ENCODE results near the gene MEF2C.
"Not testable (repeated sequence)": the region's sequence is repeated elsewhere in the genome, so short reads cannot be mapped to it uniquely, and the experiment has no call there.

The MEF2C gene

DNA sequence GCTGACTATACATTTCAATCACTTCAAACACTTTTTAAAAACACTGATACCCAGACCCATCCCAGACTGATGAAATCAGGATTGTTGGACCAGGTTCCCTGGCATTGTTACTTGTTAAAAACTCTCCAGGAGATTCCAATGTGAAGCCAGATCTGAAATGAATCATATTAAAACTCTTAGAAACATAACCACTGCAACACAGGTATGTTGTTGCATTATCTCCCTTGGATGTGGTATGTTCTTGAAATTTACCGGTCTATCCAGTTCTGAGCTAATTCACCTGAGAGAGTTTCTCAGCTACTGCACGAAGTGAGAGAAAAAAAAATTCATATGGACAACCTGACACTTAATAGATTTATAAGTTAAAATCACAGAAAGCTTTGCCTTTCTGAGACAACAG, 21.8 kb downstream of the MEF2C start:
- no peak for DNase-seq (ENCODE audit: low read depth)

DNA sequence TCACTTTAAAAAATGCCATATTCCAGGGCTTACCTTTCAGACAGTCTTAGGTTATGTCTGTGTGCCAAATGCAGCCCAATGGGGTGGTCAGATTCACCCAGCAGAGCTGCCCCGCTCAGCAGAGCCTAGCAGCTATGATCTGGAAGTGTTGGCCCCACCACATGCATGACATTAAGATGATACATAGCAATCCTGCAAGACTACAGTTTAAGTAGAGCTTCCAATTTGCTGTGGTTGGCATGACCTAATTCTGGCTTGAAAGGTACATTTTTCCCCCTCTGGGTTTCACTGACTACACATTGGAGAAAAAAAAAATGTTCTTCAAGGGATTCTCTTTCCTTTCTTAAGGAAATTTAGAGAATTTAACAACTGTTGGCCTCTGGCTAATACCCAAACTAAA, 22.5 kb downstream of the MEF2C start:
- DNase-seq (ENCODE audit: low read depth): no peak

- DNase-seq (ENCODE audit: low read depth): no peak
Observed at GRCh38 chr5:88858392-88858791, 24.6 kb downstream of the MEF2C start.

DNA sequence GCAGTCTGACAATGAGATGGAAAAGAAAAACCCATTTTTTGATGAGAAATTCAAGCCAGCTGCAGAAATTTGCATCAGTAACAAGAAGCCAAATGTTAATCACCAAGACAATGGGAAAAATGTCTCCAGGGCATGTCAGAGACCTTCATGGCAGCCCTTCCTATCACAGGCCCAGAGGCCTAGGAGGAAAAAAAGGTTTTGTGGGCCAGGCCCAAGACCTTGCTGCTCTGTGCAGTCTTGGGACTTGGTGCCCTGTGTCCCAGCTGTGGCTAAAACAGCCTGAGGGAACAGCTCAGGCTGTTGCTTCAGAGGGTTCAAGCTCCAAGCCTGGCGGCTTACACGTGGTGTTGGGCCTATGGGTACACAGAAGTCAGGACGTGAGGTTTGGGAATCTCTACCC, 26.6 kb downstream of the MEF2C start:
- not testable (repeated sequence) for DNase-seq (ENCODE audit: low read depth)

DNA sequence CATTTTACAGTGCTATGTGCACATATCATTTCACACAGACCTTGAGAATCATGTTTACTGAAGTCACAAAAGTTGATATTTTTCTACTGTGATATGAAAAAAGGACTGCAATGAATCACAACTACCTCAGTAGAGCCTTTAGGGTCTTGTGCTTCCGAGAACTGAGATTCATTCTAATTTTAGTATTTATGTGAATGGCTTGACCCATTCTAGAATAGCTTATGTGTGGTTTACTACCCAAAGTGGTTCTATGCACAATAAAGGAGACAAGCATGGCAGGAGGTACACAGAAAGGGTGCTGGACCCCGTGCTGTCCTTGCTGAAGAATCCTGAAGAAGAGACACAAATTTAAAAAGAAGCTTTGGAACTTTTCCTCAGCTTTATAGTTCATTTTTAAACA, 28.2 kb downstream of the MEF2C start:
- DNase-seq (ENCODE audit: low read depth): no peak

DNA sequence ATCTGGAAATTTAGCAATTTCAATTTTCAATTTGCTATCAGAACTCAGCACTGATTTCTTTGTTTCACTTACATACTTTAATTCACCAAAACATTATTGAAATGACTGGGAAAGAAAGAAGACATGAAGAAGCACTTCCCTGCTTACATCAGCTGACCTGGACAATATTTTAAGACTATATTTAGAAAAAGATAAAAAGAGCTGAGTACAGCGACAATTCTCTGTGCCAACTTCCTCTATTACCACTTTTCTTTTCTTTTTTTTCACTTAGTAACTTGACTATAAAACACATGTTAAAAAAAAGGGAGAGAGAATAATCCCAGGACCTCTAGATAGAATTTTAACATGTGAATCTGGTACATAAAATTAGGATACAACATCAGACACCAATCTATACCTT, 35.6 kb downstream of the MEF2C start:
- no peak for DNase-seq (ENCODE audit: low read depth)

- no peak for DNase-seq (ENCODE audit: low read depth)
Observed at GRCh38 chr5:88846434-88846833, 36.5 kb downstream of the MEF2C start.

DNA sequence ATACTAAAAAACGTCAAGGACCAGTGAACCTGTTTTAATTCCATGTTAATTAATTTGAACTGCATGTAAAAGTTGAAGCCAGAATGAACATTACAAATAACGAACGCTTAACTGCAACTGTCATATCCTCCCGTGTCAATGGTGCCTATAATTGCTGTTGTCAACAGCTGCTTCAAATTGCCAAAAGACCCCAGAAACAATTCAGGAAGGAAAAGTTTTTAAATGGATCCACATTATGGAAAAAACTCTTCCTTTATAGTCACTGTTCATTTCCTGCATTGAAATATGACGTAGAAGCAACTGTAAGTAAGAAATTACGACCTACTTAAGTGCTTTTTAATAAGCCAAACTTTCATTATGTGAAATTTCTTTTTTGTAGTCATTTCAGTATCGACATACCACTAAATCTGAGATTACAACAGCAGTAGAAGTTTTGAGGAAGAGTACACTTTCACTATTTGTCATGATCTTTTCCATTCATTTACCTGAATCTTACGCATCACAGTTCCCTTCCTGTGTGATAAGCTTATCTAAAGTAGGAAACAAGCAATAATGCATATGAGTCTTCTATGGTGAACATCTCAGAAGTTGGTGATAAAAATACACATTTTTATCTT, 37.8 kb downstream of the MEF2C start:
- DNase-seq (ENCODE audit: low read depth): no peak

- no peak for DNase-seq (ENCODE audit: low read depth)
Observed at GRCh38 chr5:88842784-88843183, 40.2 kb downstream of the MEF2C start.

DNA sequence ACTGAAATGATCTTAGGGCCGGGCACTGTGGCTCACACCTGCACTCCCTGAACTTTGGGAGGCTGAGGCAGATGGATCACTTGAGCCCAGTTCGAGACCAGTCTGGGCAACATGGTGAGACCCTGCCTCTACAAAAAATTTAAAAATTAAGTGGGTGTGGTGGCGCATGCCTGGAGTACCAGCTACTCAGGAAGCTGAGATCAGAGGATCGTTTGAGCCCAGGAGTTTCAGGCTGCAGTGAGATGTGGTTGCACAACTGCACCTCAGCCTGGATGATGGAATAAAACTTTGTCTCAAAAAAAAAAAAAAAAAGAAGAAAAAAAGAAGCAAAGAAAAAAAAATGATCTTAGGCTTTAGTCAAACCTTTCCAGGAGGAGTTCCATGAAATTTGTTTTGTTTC, 41.8 kb downstream of the MEF2C start:
- no peak for DNase-seq (ENCODE audit: low read depth)

DNA sequence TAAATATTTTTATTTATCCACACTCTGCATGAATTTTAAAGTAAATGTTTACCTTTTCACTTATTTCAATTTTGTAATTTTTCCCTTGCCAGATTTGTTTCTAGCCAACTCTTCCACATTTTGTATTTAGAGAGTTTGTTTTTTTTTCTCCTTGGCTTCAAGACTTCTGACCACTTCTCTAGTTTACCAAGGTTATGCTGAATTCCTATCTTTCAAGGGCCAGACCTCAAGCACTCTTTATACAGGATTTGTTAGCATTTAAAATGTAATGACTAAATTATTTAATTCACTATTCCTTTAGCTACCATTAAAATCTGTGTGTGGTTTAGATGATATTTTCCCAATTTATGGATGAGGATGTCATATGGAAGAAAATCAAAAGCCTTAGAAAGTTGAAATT, 42.5 kb downstream of the MEF2C start:
- DNase-seq (ENCODE audit: low read depth): no peak

- DNase-seq (ENCODE audit: low read depth): no peak
Observed at GRCh38 chr5:88839238-88839637, 43.7 kb downstream of the MEF2C start.

DNA sequence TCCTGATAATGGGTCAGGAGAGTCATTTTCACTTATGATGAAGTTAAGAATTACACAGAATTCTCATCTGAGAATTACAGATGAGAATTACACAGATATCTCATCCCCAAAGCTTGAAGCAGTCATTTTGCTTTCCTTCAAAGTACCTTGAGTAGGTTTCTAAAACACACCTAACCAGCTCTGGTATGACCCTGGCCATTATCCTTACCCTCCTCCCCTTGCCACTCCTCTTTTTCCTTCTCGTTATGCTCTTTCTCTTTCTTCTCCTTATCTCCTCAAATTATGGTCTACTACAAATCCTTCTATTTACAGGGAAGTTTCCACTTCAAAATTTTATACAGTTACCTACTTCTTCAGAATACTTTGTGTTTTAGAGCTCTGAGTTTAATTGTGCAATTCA, 44.5 kb downstream of the MEF2C start:
- no peak for DNase-seq (ENCODE audit: low read depth)

DNA sequence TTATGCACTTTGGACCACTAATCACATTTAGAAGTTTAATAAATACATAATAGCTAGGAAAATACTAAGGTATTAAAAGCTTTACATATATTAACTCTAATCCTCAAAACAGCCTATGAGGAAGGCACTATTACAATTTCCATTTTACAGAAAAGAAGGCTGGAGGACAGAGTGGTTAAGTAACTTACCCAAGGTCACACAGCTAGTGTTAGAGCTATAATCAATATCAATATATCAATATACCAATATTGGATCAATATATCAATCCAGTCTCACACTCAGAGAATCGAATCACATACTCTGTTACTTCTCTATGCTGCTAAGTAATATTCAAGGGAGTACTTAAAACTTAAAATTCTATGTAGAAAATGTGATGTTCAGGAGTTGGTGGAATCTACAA, 45.2 kb downstream of the MEF2C start:
- DNase-seq (ENCODE audit: low read depth): no peak

DNA sequence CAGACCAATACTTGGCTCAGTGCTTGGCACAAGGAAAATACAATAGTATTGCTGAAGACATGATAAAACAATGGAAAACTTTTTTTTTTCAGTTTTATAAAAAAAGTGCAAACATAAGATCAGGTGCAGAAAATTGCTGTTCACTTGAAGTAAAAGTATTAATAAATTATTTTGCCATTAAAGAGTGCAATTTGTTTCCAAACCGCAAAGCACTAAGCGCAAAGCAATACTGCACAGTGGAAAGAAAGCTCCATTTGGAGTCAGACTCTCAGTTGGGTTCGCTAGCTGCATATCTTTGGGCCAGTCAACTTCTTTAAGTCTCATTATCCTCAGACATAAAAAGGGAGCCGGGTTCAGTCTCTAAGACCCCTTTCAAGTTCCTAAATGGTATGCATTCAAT, 45.8 kb downstream of the MEF2C start:
- no peak for DNase-seq (ENCODE audit: low read depth)

DNA sequence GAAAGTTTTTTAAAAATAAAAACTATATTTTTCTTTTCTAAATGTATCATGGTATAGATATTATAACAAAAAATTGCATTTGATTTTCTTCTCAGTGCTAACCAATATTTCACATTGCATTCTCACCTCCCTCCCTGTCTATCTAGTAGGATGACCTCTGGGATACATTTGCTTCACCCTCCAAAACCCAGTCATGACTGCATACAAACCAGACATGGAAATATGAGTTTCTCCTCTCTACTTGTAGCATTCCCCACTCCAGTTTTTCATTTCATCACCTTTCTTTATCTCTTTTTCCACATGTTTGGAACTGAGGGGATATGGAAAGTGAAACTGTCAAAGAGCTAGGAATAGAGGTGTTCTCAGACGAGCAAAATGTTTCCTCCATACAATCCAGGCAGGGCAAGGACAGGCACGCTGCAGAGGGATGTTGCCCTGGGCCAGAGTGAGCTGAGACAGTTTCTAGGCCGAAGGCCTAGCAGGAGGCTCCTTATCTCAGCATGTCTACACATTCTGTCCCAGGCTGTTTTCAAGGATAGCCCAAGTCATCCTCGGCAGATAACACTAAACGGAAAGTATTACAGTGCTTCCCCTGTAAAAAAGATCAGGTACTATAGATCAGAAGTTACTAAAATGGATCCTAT, 46.7 kb downstream of the MEF2C start:
- DNase-seq (ENCODE audit: low read depth): no peak

DNA sequence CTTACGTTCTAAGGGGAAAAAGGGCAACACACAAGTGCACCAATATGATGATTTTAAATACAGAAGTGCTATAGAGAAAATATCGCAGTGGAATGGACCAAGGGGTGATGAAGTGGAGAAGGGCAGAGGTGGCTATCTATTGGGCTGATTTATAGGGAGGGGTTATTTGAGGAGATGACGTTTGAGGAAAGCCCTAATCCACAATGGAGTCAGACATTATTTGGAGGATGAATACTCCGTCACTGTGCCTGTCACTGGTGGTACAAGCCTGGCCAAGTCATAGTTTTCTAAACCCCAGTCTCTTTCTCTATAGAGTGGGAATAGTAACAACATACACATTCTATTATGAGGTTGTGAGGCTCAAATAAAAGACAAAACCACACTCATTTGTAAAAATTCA, 48.5 kb downstream of the MEF2C start:
- no peak for DNase-seq (ENCODE audit: low read depth)

DNA sequence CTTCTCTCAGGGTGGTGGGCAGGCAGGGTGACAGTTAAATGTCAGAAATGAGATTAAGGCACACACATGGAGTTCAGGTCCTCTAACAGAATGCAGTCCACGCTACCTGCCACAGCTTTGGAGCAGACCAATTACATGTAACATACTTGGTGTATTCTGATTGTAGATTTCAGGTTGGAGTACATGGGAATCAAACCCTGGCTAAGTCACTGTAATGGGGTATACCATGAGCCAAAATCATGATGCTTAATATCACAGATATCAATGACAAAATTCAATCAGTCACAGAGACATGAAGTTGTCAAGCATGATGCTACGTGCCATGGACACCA, 48.9 kb downstream of the MEF2C start:
- DNase-seq (ENCODE audit: low read depth): no peak

DNA sequence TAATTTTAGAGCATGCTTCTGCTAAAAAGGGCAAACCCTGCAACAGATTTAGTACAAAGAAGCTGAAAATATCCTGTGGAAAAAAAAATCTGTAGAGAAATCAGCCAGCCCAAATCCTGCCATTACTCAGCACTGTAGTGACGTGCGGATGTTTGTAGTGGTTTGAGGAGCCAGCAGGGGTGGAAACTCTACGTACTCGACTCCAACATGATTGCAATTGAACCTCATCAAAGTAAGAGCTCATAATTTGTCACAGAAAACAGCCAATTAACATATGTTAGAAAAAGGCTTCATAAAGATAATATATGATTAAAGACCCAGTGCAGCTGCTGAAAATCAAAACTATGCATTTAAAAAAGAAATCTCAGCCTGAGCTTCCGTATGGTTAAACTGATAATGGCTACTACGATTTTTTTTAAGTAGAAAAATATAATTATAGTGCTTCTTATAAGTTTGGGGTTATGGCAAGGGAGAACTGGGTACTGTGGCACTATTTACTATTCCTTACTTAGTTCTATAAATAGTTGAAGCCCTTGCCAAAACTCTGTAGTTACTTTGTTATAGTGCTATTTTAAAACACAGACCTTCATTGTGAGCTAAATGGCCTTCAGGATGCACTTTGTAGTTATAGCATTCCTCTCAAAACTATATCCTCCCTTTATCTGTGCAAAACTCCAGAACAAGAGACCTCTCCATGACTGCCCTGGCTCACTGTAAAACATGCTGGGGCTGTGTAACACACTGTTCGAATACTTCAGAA, 49.4 kb downstream of the MEF2C start:
- DNase-seq (ENCODE audit: low read depth): no peak

- DNase-seq (ENCODE audit: low read depth): no peak
Observed at GRCh38 chr5:88831816-88832215, 51.2 kb downstream of the MEF2C start.

DNA sequence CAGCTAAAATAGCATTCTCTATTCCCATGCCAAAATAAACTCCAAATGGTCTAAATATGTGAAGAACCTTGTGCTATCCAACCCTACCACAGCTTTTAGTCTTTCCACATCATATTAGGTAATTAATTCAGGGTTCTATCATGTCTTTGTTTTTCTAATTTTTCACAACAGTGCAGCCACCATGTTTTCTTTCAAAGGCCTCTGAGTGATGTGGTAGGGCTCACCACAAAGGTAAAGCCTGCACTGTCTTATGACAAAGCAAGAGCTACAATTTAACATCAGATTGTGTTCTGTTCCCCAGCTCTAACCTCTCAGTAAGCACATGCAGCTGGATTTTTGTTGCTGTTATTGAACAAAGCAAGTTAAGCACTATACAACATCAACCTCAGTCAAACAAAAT, 52.4 kb downstream of the MEF2C start:
- DNase-seq (ENCODE audit: low read depth): no peak

DNA sequence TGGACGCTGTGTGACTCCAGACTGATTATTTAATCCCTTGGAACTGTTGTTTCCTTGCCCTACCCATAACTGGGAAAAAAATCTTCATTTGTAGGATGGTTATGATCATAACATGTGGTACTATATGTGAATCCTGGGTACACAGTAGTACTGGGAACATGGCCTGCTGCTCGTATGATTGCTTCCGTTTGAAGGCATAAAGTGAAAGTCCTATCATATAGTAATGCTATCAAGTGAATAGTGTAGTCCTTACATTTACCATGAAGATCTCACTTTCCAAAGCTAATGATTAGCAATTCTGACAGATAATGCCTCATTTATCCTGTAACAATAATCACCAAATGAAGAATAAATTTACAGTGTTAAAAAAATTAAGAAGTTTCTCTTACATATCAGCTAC, 53.2 kb downstream of the MEF2C start:
- DNase-seq (ENCODE audit: low read depth): no peak

DNA sequence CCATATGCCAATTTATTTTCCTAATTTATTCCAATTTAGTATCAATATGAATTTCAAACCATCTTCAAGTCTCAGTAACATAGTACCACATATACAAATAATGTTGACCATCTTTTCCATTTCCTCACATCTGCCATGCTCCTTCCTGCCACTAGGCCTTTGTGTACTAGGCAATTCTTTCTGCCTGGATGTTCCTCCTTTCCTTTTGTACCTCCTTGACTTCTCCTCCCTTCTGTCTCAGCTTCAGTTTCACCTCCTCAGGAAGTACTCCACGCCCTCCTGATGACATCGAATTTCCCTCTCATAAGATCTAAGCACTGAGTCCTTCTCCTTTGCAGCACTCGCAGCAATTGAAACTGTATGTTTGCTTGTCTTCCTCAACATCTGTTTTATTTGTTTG, 53.9 kb downstream of the MEF2C start:
- DNase-seq (ENCODE audit: low read depth): no peak

DNA sequence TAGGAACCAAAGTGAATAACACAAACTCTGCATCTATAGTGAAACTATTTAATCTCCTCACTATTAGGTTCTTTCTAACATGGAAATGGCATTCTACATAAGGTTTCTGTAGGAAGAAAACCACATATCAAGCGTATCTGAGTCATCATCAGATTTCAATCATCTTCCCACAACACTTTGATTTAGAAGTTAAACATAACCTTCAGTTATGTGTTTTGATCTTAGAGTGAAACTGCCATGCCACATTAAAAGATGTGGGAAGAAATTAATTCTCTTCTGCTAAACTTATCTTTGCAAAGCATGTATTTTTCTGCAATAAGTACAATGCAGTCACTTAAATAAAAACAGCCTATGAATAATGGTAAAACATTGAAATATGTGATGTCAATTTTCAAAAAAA, 55.0 kb downstream of the MEF2C start:
- no peak for DNase-seq (ENCODE audit: low read depth)
